IMR-90 (cell line): Measurements from ENCODE around the gene KLF16. TPM values are rescaled to one million over a fixed set of nuclear protein-coding genes. Genes with fewer than 3 reads are reported as not detected.

Source experiments
- ATAC-seq: fragments of 200-7000 bp; cut with Tn5 transposase; 2 replicates; pipeline ENCODE4 v1.9.1; 2020; ENCODE audit warnings: low read depth, mild to moderate bottlenecking, moderate library complexity
- BruUV-seq: library from RNA; stranded (reverse); fragments of 400-500 nt; replicated peaks from 2 replicates; lab custom pipeline; 2021; lab: Mats Ljungman, UMichigan
- CTCF ChIA-PET: fragments of 300-600 bp; formaldehyde crosslinking; extraction: SDS; loops from one replicate; lab custom pipeline; 2021; ENCODE audit warnings: antibody characterized with exemption; lab: Yijun Ruan, JAX
- POLR2A ChIA-PET: fragments of 300-600 bp; sonication (Branson Sonifier 250); formaldehyde crosslinking; loops from one replicate; lab custom pipeline; 2022; ENCODE audit warnings: antibody characterized with exemption; ENCODE audit not compliant: unreplicated experiment; lab: Charles Lee
- DNase-seq: peaks from one replicate; pipeline ENCODE4 v3.0.0; 2013
- H2AFZ ChIP-seq: replicated peaks from 2 replicates; pipeline ENCODE3; 2013; ENCODE audit warnings: low read length, mild to moderate bottlenecking; ENCODE audit not compliant: poor library complexity
- H2AK5ac ChIP-seq: 2 replicates; pipeline ENCODE4 v1.6.1; 2013; ENCODE audit warnings: low read depth, low read length, inconsistent platforms
- H2AK9ac ChIP-seq: replicated peaks from 2 replicates; pipeline ENCODE3; 2013; ENCODE audit warnings: mild to moderate bottlenecking, low read depth, low read length, moderate library complexity; ENCODE audit not compliant: poor library complexity
- H2BK120ac ChIP-seq: 2 replicates; pipeline ENCODE4 v1.6.1; 2013; ENCODE audit warnings: low read depth, low read length, inconsistent platforms
- H2BK15ac ChIP-seq: 3 replicates; pipeline ENCODE4 v1.6.1; 2013; ENCODE audit warnings: low read depth, low read length, inconsistent platforms
- H2BK20ac ChIP-seq: 2 replicates; pipeline ENCODE4 v1.6.1; 2013; ENCODE audit warnings: low read depth, mild to moderate bottlenecking, inconsistent platforms, low read length, moderate library complexity
- H2BK5ac ChIP-seq: 2 replicates; pipeline ENCODE4 v1.6.1; 2013; ENCODE audit warnings: mild to moderate bottlenecking, low read depth, low read length, inconsistent platforms; ENCODE audit not compliant: poor library complexity, severe bottlenecking
- H3K14ac ChIP-seq: replicated peaks from 2 replicates; pipeline ENCODE4 v1.6.1; 2013; ENCODE audit warnings: low read depth, low read length, inconsistent platforms
- H3K18ac ChIP-seq: 2 replicates; pipeline ENCODE4 v1.6.1; 2013; ENCODE audit warnings: low read depth, low read length, control low read depth
- H3K23ac ChIP-seq: 2 replicates; pipeline ENCODE4 v1.6.1; 2013; ENCODE audit warnings: low read depth, low read length, inconsistent platforms
- H3K27ac ChIP-seq: 2 replicates; pipeline ENCODE4 v1.5.1; 2013; ENCODE audit warnings: mild to moderate bottlenecking, control low read depth, low read length; ENCODE audit not compliant: insufficient read depth
- H3K27me3 ChIP-seq: 2 replicates; pipeline ENCODE4 v1.6.1; 2013; ENCODE audit warnings: low read length; ENCODE audit not compliant: control insufficient read depth, insufficient read depth
- H3K36me3 ChIP-seq: 2 replicates; pipeline ENCODE4 v1.6.1; 2013; ENCODE audit warnings: low read length, mixed read lengths; ENCODE audit not compliant: control insufficient read depth, insufficient read depth
- H3K4ac ChIP-seq: 2 replicates; pipeline ENCODE4 v1.6.1; 2013; ENCODE audit warnings: low read depth, low read length, inconsistent platforms
- H3K4me1 ChIP-seq: 2 replicates; pipeline ENCODE4 v1.6.1; 2013; ENCODE audit warnings: low read length, mixed read lengths; ENCODE audit not compliant: control insufficient read depth, insufficient read depth
- H3K4me2 ChIP-seq: 2 replicates; pipeline ENCODE4 v1.6.1; 2013; ENCODE audit warnings: low read depth, mild to moderate bottlenecking, control low read depth, low read length, moderate library complexity
- H3K4me3 ChIP-seq: 2 replicates; pipeline ENCODE4 v1.5.1; 2013; ENCODE audit warnings: low read depth, mild to moderate bottlenecking, control low read depth, low read length, moderate library complexity; ENCODE audit not compliant: insufficient read depth
- H3K56ac ChIP-seq: 2 replicates; pipeline ENCODE4 v1.6.1; 2013; ENCODE audit warnings: low read length, inconsistent platforms; ENCODE audit not compliant: insufficient read depth; ENCODE audit errors: extremely low read depth
- H3K79me1 ChIP-seq, 2 experiments: 2 replicates each; pipeline ENCODE4 v1.6.1; 2013; ENCODE audit warnings: low read length in 2 of 2, inconsistent platforms in 1 of 2, low read depth in 1 of 2
- H3K9ac ChIP-seq: 2 replicates; pipeline ENCODE4 v1.6.1; 2013; ENCODE audit warnings: low read depth, low read length, control low read depth
- H3K9me1 ChIP-seq: 2 replicates; pipeline ENCODE4 v1.6.1; 2013; ENCODE audit warnings: low read length, inconsistent platforms; ENCODE audit not compliant: insufficient read depth
- H3K9me3 ChIP-seq: 2 replicates; pipeline ENCODE4 v1.6.1; 2013; ENCODE audit warnings: low read length; ENCODE audit not compliant: control insufficient read depth, insufficient read depth
- H4K20me1 ChIP-seq: 2 replicates; pipeline ENCODE4 v1.6.1; 2013; ENCODE audit warnings: low read length, inconsistent platforms; ENCODE audit not compliant: insufficient read depth
- H4K5ac ChIP-seq: 2 replicates; pipeline ENCODE4 v1.6.1; 2013; ENCODE audit warnings: mild to moderate bottlenecking, low read depth, low read length, control low read depth
- H4K8ac ChIP-seq, 2 experiments: 2 replicates each; pipeline ENCODE4 v1.6.1; 2013; ENCODE audit warnings: low read depth in 2 of 2, low read length in 2 of 2, control low read depth in 1 of 2, inconsistent platforms in 1 of 2
- H4K91ac ChIP-seq: 2 replicates; pipeline ENCODE4 v1.6.1; 2013; ENCODE audit warnings: low read depth, low read length, inconsistent platforms; ENCODE audit not compliant: insufficient read depth
- BHLHE40 ChIP-seq: fragments of 150-350 bp; IDR thresholded peaks from 2 replicates; pipeline ENCODE4 v1.6.1; 2016; ENCODE audit warnings: mild to moderate bottlenecking, low read depth, low read length
- CEBPB ChIP-seq: IDR thresholded peaks from 2 replicates; pipeline ENCODE4 v1.6.1; 2012; ENCODE audit warnings: low read depth, low read length, improper control_type of control experiment
- CHD1 ChIP-seq: IDR thresholded peaks from 2 replicates; pipeline ENCODE4 v1.6.1; 2012; ENCODE audit warnings: low read depth, low read length, improper control_type of control experiment
- MAFK ChIP-seq: IDR thresholded peaks from 2 replicates; pipeline ENCODE4 v1.6.1; 2012; ENCODE audit warnings: low read depth, low read length, improper control_type of control experiment
- MAZ ChIP-seq: IDR thresholded peaks from 2 replicates; pipeline ENCODE4 v1.6.1; 2012; ENCODE audit warnings: low read depth, mild to moderate bottlenecking, low read length, improper control_type of control experiment, moderate library complexity, borderline replicate concordance
- RAD21 ChIP-seq: IDR thresholded peaks from 2 replicates; pipeline ENCODE4 v1.6.1; 2012; ENCODE audit warnings: low read length, improper control_type of control experiment
- RCOR1 ChIP-seq: IDR thresholded peaks from 2 replicates; pipeline ENCODE4 v1.6.1; 2012; ENCODE audit warnings: mild to moderate bottlenecking, low read length, improper control_type of control experiment; ENCODE audit not compliant: insufficient replicate concordance
- RFX5 ChIP-seq: IDR thresholded peaks from 2 replicates; pipeline ENCODE4 v1.8.0; 2012; ENCODE audit warnings: low read depth, mild to moderate bottlenecking, low read length, moderate library complexity
- WGBS, 2 experiments: methylation state at CpG; one replicate each; pipeline versions ENCODE4 v1.1.5 to v1.1.7; 2013; ENCODE audit warnings: missing lambda C conversion rate in 2 of 2; ENCODE audit not compliant: insufficient read length in 1 of 2; ENCODE audit errors: extremely low coverage in 2 of 2; 5-methylcytosine and 5-hydroxymethylcytosine counted together
- dilution Hi-C: fragments of 300-500 bp; cut with HindIII; formaldehyde crosslinking; loops from one replicate; pipeline ENCODE4 v1.14.3; 2018; ENCODE audit warnings: low sequenced_read_pairs; ENCODE audit not compliant: unreplicated experiment
- in situ Hi-C: fragments of 300-500 bp; cut with MboI; formaldehyde crosslinking; loops from 3 replicates; pipeline ENCODE4 v1.14.3; 2019; ENCODE audit warnings: low sequenced_read_pairs, inconsistent platforms, mixed read lengths
- intact Hi-C: fragments of 100-400 bp; cut with micrococcal nuclease; formaldehyde crosslinking; loops from 2 replicates; pipeline ENCODE4 v1.10.0; 2022
- polyA plus RNA-seq, 3 experiments: library from polyadenylated mRNA; depleted of rRNA; stranded (reverse); fragments of >200 nt; gene quantifications; 2 replicates each; pipeline ENCODE4 v1.2.3, GENCODE V29; 2012; ENCODE audit warnings: low replicate concordance in 1 of 3
- total RNA-seq: library from RNA; depleted of rRNA; stranded (reverse); fragments of >200 nt; gene quantifications from 2 replicates; pipeline ENCODE4 v1.2.3, GENCODE V29; 2012
- TF ChIP-seq, protein P1 (sequence below): conservative IDR thresholded peaks from 2 replicates; pipeline ENCODE4 v1.5.1; 2012; ENCODE audit warnings: mild to moderate bottlenecking, low read depth, low read length, improper control_type of control experiment

Gene KLF16
- total and polyA plus RNA-seq, 2 of the 4 experiments (the other 2 are of a cell fraction), result 0.90 to 13.1 TPM

DNA sequence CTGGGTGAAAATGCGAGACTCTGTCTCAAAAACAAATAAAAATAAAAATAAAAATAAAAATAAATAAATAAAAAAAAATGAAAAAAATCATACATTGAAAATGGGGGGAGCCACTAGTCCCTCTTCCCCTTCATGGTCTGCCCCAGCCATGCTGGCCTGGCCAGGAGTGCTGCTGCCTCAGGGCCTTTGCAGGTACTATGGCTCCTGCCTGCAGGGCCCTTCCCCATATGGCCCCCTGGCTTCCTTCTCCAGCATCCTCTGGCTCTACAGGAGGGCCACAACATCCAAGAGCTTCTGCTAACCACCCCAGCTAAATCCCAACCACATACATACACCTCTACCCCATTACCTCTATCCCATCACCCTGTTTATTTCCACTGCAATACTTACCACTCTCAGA lies 26.5 kb upstream of the KLF16 start:
- no CpG with 5 or more reads among the region's 1 CpG for WGBS, 2 experiments
- in situ Hi-C loops (no loop called here), dilution Hi-C loops (no loop called here), intact Hi-C loops (no loop called here)
- no peak overlapping the region for H2AK9ac ChIP-seq
- no peak overlapping the region for H3K4me2 ChIP-seq
- H3K14ac ChIP-seq, result no peak overlapping the region
- ChIA-PET POLR2A (no interaction called here), CTCF (no interaction called here)
- H3K9me3 ChIP-seq, result no peaks in the 10 kb centered on the region
- H3K23ac ChIP-seq, result no peak overlapping the region
- no peak overlapping the region for H3K27ac ChIP-seq
- no peaks in the 10 kb centered on the region for H3K27me3 ChIP-seq
- no peaks in the 10 kb centered on the region for H3K36me3 ChIP-seq
- TF ChIP-seq RCOR1 (no peak), RAD21 (no peak), MAFK (no peak), MAZ (no peak), CHD1 (no peak), CEBPB (no peak), RFX5 (no peak), BHLHE40 (no peak)
- TF ChIP-seq, protein P1, sequence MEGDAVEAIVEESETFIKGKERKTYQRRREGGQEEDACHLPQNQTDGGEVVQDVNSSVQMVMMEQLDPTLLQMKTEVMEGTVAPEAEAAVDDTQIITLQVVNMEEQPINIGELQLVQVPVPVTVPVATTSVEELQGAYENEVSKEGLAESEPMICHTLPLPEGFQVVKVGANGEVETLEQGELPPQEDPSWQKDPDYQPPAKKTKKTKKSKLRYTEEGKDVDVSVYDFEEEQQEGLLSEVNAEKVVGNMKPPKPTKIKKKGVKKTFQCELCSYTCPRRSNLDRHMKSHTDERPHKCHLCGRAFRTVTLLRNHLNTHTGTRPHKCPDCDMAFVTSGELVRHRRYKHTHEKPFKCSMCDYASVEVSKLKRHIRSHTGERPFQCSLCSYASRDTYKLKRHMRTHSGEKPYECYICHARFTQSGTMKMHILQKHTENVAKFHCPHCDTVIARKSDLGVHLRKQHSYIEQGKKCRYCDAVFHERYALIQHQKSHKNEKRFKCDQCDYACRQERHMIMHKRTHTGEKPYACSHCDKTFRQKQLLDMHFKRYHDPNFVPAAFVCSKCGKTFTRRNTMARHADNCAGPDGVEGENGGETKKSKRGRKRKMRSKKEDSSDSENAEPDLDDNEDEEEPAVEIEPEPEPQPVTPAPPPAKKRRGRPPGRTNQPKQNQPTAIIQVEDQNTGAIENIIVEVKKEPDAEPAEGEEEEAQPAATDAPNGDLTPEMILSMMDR, result no peak
- H3K4me3 ChIP-seq, result no peak overlapping the region
- ATAC-seq, result no peak
- H4K5ac ChIP-seq, result no peak overlapping the region
- no peak overlapping the region for H3K9ac ChIP-seq
- no peak overlapping the region for H3K4ac ChIP-seq
- no peak overlapping the region for H3K18ac ChIP-seq
- no peak for DNase-seq
- H2BK5ac ChIP-seq, result no peak overlapping the region
- no peak overlapping the region for H3K56ac ChIP-seq
- H3K79me1 ChIP-seq, result peaks cover 0 to 2% of the 10 kb centered on the region in 2 experiments; a peak in 1 of 4 replicates
- H2BK15ac ChIP-seq, result no peak overlapping the region
- H4K20me1 ChIP-seq, result peaks cover 2% of the 10 kb centered on the region
- H4K8ac ChIP-seq, result no peak overlapping the region
- H3K4me1 ChIP-seq, result no peaks in the 10 kb centered on the region
- H3K9me1 ChIP-seq, result no peaks in the 10 kb centered on the region
- H2AFZ ChIP-seq, result no peak overlapping the region
- H2BK120ac ChIP-seq, result no peak overlapping the region
- no TSS peak for BruUV-seq
- no peak overlapping the region for H2BK20ac ChIP-seq
- no peak overlapping the region for H2AK5ac ChIP-seq
- H4K91ac ChIP-seq, result no peak overlapping the region
